Glutamatergic neuron (in vitro differentiated cells): ENCODE data around the gene RFK. TPM values are rescaled to one million over a fixed set of nuclear protein-coding genes. Genes with fewer than 3 reads are reported as not detected.

ENCODE experiments used
- DNase-seq: peaks from one replicate; pipeline ENCODE4 v3.0.0; 2022
- H3K27ac Mint-ChIP-seq: one replicate; pipeline ENCODE4 v1.8.0; 2020; ENCODE audit warnings: mild to moderate bottlenecking, mixed read lengths, inconsistent platforms; ENCODE audit not compliant: unreplicated experiment
- H3K27me3 Mint-ChIP-seq: one replicate; pipeline ENCODE4 v1.8.0; 2020; ENCODE audit warnings: mild to moderate bottlenecking, moderate library complexity, mixed read lengths, inconsistent platforms; ENCODE audit not compliant: unreplicated experiment
- H3K36me3 Mint-ChIP-seq: one replicate; pipeline ENCODE4 v1.8.0; 2020; ENCODE audit warnings: mild to moderate bottlenecking, mixed read lengths, inconsistent platforms; ENCODE audit not compliant: unreplicated experiment
- H3K4me1 Mint-ChIP-seq: one replicate; pipeline ENCODE4 v1.8.0; 2020; ENCODE audit warnings: mild to moderate bottlenecking, low read depth, mixed read lengths, inconsistent platforms; ENCODE audit not compliant: unreplicated experiment
- H3K4me3 Mint-ChIP-seq: one replicate; pipeline ENCODE4 v1.8.0; 2020; ENCODE audit warnings: mild to moderate bottlenecking, mixed read lengths, inconsistent platforms; ENCODE audit not compliant: unreplicated experiment
- H3K9me3 Mint-ChIP-seq: one replicate; pipeline ENCODE4 v1.8.0; 2020; ENCODE audit warnings: mild to moderate bottlenecking, moderate library complexity, mixed read lengths, inconsistent platforms; ENCODE audit not compliant: unreplicated experiment
- CTCF ChIP-seq: fragments of 200-600 bp; sonication (generic); IDR thresholded peaks from one replicate; pipeline ENCODE4 v1.5.0; 2021; ENCODE audit not compliant: partially characterized antibody, unreplicated experiment
- total RNA-seq: library from RNA; stranded (reverse); fragmentation: NEBNext Ultra II Directional; extraction: Animal tissue kit (Norgen Biotek cat#: 25700); gene quantifications from one replicate; pipeline ENCODE4 v1.2.1, GENCODE V29; 2021; ENCODE audit not compliant: unreplicated experiment

The RFK gene
- total RNA-seq, 1 donor from 2014 or later: 12.7 TPM

- Mint-ChIP-seq H3K27ac (no peak overlapping the region), H3K9me3 (no peaks in the 10 kb centered on the region), H3K4me1 (no peaks in the 10 kb centered on the region), H3K36me3 (no peaks in the 10 kb centered on the region), H3K27me3 (peaks cover 2% of the 10 kb centered on the region), H3K4me3 (no peak overlapping the region)
- no peak for TF ChIP-seq CTCF
- DNase-seq: no peak
Observed at GRCh38 chr9:76405340-76405739, 11.1 kb upstream of the RFK start.

GRCh38 chr9:76404401-76404800, 10.2 kb upstream of the RFK start:
- Mint-ChIP-seq H3K4me1 (no peaks in the 10 kb centered on the region), H3K36me3 (no peaks in the 10 kb centered on the region), H3K27me3 (peaks cover 2% of the 10 kb centered on the region), H3K4me3 (no peak overlapping the region), H3K9me3 (no peaks in the 10 kb centered on the region), H3K27ac (no peak overlapping the region)
- no peak for DNase-seq
- TF ChIP-seq CTCF: no peak

GRCh38 chr9:76403352-76403751, 9.1 kb upstream of the RFK start:
- Mint-ChIP-seq H3K9me3 (no peaks in the 10 kb centered on the region), H3K27ac (no peak overlapping the region), H3K4me1 (no peaks in the 10 kb centered on the region), H3K36me3 (no peaks in the 10 kb centered on the region), H3K27me3 (peaks cover 2% of the 10 kb centered on the region), H3K4me3 (no peak overlapping the region)
- no peak for DNase-seq
- peak; percentile 12 for TF ChIP-seq CTCF

GRCh38 chr9:76401580-76402354, 7.5 kb upstream of the RFK start:
- no peak overlapping the region for H3K4me3 Mint-ChIP-seq
- no peaks in the 10 kb centered on the region for H3K4me1 Mint-ChIP-seq
- peaks cover 2% of the 10 kb centered on the region for H3K27me3 Mint-ChIP-seq
- no peak for TF ChIP-seq CTCF
- DNase-seq: no peak
- no peaks in the 10 kb centered on the region for H3K36me3 Mint-ChIP-seq
- no peak overlapping the region for H3K27ac Mint-ChIP-seq
- H3K9me3 Mint-ChIP-seq: no peaks in the 10 kb centered on the region

GRCh38 chr9:76401176-76401575, 7.0 kb upstream of the RFK start:
- Mint-ChIP-seq H3K27me3 (peaks cover 2% of the 10 kb centered on the region), H3K4me1 (no peaks in the 10 kb centered on the region), H3K36me3 (no peaks in the 10 kb centered on the region), H3K27ac (no peak overlapping the region), H3K4me3 (no peak overlapping the region), H3K9me3 (no peaks in the 10 kb centered on the region)
- no peak for DNase-seq
- no peak for TF ChIP-seq CTCF
